Measurements from ENCODE around the gene IQGAP3. TPM values are rescaled to one million over a fixed set of nuclear protein-coding genes. Genes with fewer than 3 reads are reported as not detected.

Gene IQGAP3
- total RNA-seq, 2 donors from 2014 or later, result 2.2 to 3.5 TPM

DNA sequence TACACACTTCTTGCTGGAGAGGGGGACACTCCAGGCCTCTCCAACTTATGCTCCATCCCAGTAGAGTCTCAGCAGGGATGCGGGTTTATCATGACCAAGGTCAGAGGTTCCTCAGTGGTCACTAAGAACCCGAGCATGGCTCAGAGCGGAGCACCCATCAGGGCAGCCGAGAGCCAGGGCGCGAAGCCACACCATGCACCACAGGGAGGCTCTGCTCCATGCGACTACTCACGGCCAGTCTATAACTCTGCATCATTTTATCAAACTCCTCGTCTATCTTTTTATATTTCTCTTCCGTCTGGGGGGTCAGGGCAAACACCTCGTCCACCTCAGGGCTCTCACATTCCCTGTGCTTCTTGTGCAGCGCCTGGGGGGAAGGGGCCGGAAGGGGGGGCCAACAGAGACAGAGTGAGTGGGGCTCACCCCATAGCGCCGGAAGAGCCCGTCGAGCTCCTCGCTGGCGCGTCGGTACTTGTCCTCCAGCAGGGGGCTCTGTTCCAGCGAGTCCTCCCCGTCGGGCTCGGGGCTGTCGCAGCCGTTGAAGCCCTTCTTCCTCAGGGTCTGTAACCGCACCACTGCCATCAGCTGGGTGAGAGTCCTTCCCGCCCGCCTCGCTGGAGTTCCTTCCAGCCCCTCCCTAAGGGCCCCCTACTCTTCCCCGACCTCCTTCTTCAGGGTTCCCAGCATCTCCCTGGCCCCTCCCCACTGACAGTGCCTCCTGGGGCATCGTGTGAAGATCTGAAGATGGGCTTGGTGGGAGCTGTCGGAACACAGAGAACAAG, 91.8 kb downstream of the IQGAP3 start:
- Histone ChIP-seq H3K27ac (peak overlapping the region; percentile 34 to 48), H3K36me3 (peaks cover 70% of the 10 kb centered on the region)
- no peak for DNase-seq (ENCODE audit: low spot score)

DNA sequence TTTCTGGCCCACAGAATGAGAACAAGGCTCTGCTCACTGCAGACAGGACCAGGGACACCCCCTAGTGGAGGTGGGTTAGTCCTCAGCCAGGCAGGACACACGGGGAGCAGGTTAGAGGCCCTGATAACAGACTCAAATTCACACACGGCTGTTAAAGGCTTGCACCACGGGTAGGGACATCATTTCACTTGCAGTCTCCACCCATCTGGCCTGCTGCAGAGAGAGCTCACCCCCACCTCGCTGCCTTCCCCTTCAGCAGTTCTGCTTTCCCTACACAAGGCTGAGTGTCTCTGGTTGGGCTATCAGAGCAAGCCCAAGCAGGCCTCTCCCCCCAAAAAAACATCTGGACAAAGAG, 92.4 kb downstream of the IQGAP3 start:
- TF ChIP-seq, protein P1, sequence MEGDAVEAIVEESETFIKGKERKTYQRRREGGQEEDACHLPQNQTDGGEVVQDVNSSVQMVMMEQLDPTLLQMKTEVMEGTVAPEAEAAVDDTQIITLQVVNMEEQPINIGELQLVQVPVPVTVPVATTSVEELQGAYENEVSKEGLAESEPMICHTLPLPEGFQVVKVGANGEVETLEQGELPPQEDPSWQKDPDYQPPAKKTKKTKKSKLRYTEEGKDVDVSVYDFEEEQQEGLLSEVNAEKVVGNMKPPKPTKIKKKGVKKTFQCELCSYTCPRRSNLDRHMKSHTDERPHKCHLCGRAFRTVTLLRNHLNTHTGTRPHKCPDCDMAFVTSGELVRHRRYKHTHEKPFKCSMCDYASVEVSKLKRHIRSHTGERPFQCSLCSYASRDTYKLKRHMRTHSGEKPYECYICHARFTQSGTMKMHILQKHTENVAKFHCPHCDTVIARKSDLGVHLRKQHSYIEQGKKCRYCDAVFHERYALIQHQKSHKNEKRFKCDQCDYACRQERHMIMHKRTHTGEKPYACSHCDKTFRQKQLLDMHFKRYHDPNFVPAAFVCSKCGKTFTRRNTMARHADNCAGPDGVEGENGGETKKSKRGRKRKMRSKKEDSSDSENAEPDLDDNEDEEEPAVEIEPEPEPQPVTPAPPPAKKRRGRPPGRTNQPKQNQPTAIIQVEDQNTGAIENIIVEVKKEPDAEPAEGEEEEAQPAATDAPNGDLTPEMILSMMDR (IDR thresholded peaks at IDR 0.05), result no peak
- Histone ChIP-seq H3K4me3 (no peak overlapping the region), H3K9me3 (no peaks in the 10 kb centered on the region), H3K27ac (peak overlapping the region; percentile 34 to 61), H3K4me1 (ENCODE audit: control insufficient read depth in 1 of 2, low read depth in 2 of 2) (peaks cover 35 to 96% of the 10 kb centered on the region in 2 donors), H3K36me3 (peaks cover 71% of the 10 kb centered on the region), H3K27me3 (replicated peaks; ENCODE audit: insufficient read depth) (no peaks in the 10 kb centered on the region)
- ATAC-seq (ENCODE audit: insufficient number of reproducible peaks, low FRiP score, low read depth), result no peak
- no peak for DNase-seq (ENCODE audit: low spot score)

More for the DNA sequence above, 91.8 kb downstream of the IQGAP3 start:
- Histone ChIP-seq H3K27me3 (replicated peaks; ENCODE audit: insufficient read depth) (no peaks in the 10 kb centered on the region), H3K4me3 (no peak overlapping the region), H3K4me1 (ENCODE audit: control insufficient read depth in 1 of 2, low read depth in 2 of 2) (peaks cover 39 to 97% of the 10 kb centered on the region in 2 donors), H3K9me3 (no peaks in the 10 kb centered on the region)
- ATAC-seq (ENCODE audit: insufficient number of reproducible peaks, low FRiP score, low read depth), result no peak
- TF ChIP-seq, protein P1 (IDR thresholded peaks at IDR 0.05), result peak; percentile 64

DNA sequence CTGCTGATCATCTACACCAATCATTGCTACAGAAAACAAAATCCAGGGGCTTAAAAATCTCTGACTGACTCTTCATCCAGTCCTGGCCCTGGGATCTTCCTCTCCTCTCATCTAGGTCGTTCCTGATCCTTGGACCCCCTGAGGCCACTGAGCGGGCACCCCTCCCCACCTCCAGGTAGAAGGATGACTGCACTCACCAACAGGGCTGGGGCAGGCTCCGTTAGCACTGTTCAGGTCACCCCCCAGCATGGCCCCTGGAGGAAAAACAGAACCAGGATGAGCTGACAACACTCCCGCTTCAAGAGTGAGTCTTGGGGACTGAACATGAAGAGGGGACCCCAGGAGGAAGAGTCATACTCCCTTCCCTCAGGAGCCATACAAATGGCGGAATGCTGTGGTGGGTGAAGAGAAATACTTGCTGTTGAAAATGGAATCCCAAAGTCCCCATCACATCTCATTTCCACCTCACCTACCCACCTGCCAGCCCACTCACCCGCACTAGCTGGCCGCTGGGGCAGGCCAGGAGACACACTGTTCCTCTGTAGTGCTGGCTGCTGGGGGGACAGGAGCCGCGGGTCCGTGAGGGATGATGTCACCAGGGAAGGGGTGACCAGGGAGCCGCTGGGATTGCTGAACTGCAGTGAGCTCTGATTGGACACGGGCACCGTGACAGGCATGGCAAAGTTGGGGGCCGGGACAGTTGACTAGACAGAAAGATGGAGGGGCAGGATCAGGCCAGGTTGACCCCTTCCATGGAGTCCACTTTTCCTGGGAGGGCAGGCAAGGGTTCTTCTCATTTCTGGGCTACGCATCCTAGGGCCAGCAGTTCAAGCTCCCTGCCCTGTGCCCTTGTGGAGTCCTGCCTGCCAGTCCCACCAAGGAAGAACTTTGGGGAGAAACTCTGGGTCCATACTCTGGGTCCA, 93.0 kb downstream of the IQGAP3 start:
- Histone ChIP-seq H3K4me3 (no peak overlapping the region), H3K9me3 (no peaks in the 10 kb centered on the region), H3K27me3 (replicated peaks; ENCODE audit: insufficient read depth) (no peaks in the 10 kb centered on the region), H3K4me1 (ENCODE audit: control insufficient read depth in 1 of 2, low read depth in 2 of 2) (peaks cover 28 to 96% of the 10 kb centered on the region in 2 donors), H3K27ac (peak overlapping the region; percentile 61 to 77), H3K36me3 (peaks cover 77% of the 10 kb centered on the region)
- ATAC-seq (ENCODE audit: insufficient number of reproducible peaks, low FRiP score, low read depth), result no peak
- TF ChIP-seq, protein P1 (IDR thresholded peaks at IDR 0.05), result no peak
- DNase-seq (ENCODE audit: low spot score), result no peak

DNA sequence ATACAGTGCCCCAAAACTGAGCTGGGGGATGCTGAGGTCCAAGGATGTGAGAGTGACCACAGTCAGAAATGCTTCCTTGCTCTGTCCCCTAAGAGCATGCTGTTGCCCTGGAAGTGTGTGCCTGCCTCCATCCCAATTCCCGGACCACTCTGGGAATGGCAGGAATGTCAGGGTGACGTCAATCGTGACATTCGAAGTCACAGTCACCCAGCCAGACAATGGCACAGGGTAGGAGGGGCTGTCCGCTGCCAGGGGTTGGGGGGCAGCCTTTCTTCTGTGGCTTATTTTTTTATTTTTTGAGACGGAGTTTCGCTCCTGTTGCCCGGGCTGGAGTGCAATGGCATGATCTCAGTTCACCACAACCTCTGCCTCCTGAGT, 94.1 kb downstream of the IQGAP3 start:
- Histone ChIP-seq H3K4me1 (ENCODE audit: control insufficient read depth in 1 of 2, low read depth in 2 of 2) (peaks cover 26 to 85% of the 10 kb centered on the region in 2 donors), H3K27me3 (replicated peaks; ENCODE audit: insufficient read depth) (no peaks in the 10 kb centered on the region), H3K4me3 (no peak overlapping the region), H3K9me3 (no peaks in the 10 kb centered on the region), H3K27ac (peak overlapping the region; percentile 77 to 87), H3K36me3 (peaks cover 87% of the 10 kb centered on the region)
- ATAC-seq (ENCODE audit: insufficient number of reproducible peaks, low FRiP score, low read depth) (no peak), DNase-seq (ENCODE audit: low spot score) (no peak)
- TF ChIP-seq, protein P1 (IDR thresholded peaks at IDR 0.05), result no peak
